LNCAP (cell line): ENCODE measurements around the gene SLC38A10.

Source experiments
- CTCF ChIP-seq: fragments of 450-650 bp; IDR thresholded peaks from 2 replicates; pipeline ENCODE4 v1.5.1; 2017; ENCODE audit warnings: mild to moderate bottlenecking

Gene SLC38A10

GRCh38 chr17:81234940-81235821 is 59.9 kb downstream of the SLC38A10 start:
- TF ChIP-seq CTCF, result no peak

GRCh38 chr17:81234506-81234855 is 60.6 kb downstream of the SLC38A10 start:
- TF ChIP-seq CTCF, result no peak

DNA sequence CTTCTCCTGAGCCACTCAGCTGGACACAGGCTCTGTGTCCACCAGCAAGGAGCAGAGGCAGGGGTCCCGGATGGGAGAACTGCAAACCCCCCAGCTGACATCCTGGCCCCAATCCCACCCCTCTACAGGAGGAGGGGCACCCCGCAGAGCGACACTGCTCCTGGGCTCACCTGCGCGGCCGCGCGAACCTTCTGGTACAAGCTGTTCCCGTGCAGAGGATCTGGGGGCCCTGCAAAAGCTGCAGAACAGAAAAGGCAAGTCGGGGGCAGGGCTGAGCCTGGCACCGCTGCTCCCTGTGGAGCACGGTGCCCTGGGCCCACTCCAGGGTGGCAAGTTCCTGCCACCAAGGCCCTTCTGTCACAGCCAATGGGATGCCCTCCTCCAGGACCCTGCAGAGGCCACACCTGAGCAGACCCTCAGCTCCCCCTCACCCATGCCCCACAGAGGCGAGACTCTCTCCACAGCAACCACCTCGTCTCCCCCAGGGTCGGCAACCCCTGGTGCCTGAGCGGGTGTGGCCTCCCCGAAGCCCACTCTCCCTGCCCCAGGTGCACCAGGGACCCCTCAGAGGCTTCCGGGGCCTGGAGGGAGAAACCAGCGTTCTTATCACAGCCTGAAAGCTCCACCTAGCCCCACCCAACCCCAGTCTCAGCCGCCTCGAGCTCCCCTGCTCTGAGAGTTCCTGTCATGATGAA is 61.1 kb downstream of the SLC38A10 start:
- TF ChIP-seq CTCF, result no peak

GRCh38 chr17:81233316-81233715 is 61.8 kb downstream of the SLC38A10 start:
- TF ChIP-seq CTCF, result no peak

GRCh38 chr17:81232616-81233241 is 62.4 kb downstream of the SLC38A10 start:
- no peak for TF ChIP-seq CTCF

- TF ChIP-seq CTCF, result no peak
Measured at GRCh38 chr17:81231766-81232581, 63.1 kb downstream of the SLC38A10 start.

- TF ChIP-seq CTCF, result no peak
Measured at GRCh38 chr17:81231121-81231645, 63.9 kb downstream of the SLC38A10 start.
